ENCODE measurements around the gene GHR.

GRCh38 chr5:42517164-42517563, 93.9 kb downstream of the GHR start:
- TF ChIP-seq CTCF (optimal IDR thresholded peaks at IDR 0.05 in 1 of 3, IDR thresholded peaks at IDR 0.05 in 1 of 3, conservative IDR thresholded peaks at IDR 0.05 in 1 of 3; ENCODE audit: extremely low read depth in 1 of 3, insufficient read depth in 2 of 3, low read length in 3 of 3), result no peak
- TF ChIP-seq EZH2 (IDR thresholded peaks at IDR 0.05; ENCODE audit: low read length), result no peak
